K562 (cell line): Measurements from ENCODE around the gene IRF5.
A peak's percentile ranks its signal among the peaks of the same experiment; 100 is the strongest.

ENCODE experiments used
- JUND ChIP-seq, 2 experiments: IDR thresholded peaks; 2 replicates in 1 of 2; 3 replicates in 1 of 2; pipeline ENCODE4 v1.6.1; 2011; ENCODE audit warnings: borderline replicate concordance in 2 of 2, low read depth in 2 of 2, low read length in 2 of 2, improper control_type of control experiment in 1 of 2, missing biosample characterization in 1 of 2, missing genetic modification characterization in 1 of 2, missing genetic modification reagents in 1 of 2
- POLR2A ChIP-seq: fragments of 450-650 bp; conservative IDR thresholded peaks from 2 replicates; pipeline ENCODE4 v1.6.1; 2016
- RBM25 ChIP-seq: fragments of 200-400 bp; formaldehyde crosslinking; IDR thresholded peaks from 2 replicates; pipeline ENCODE4 v1.6.1; 2018; ENCODE audit warnings: low read length, low read depth, moderate library complexity; ENCODE audit not compliant: severe bottlenecking
- TEAD4 ChIP-seq, 2 experiments: sonication (generic) in 1 of 2; formaldehyde crosslinking in 1 of 2; IDR thresholded peaks; 2 replicates each; pipeline versions ENCODE4 v1.6.1 to v1.8.0; 2012 to 2022; ENCODE audit warnings: borderline replicate concordance in 1 of 2, inconsistent platforms in 1 of 2, low read length in 1 of 2, mild to moderate bottlenecking in 1 of 2, missing genetic modification reagents in 1 of 2
- TF ChIP-seq, protein P1 (sequence below), 3 experiments: IDR thresholded peaks in 2 of 3; conservative IDR thresholded peaks in 1 of 3; 2 replicates each; pipeline ENCODE4 v1.5.1; 2011 to 2012; ENCODE audit warnings: low read length in 3 of 3, mild to moderate bottlenecking in 3 of 3, control low read depth in 2 of 3, improper control_type of control experiment in 1 of 3, inconsistent platforms in 1 of 3, low read depth in 1 of 3, mixed read lengths in 1 of 3, moderate library complexity in 1 of 3; ENCODE audit not compliant: insufficient read depth in 2 of 3

DNA sequence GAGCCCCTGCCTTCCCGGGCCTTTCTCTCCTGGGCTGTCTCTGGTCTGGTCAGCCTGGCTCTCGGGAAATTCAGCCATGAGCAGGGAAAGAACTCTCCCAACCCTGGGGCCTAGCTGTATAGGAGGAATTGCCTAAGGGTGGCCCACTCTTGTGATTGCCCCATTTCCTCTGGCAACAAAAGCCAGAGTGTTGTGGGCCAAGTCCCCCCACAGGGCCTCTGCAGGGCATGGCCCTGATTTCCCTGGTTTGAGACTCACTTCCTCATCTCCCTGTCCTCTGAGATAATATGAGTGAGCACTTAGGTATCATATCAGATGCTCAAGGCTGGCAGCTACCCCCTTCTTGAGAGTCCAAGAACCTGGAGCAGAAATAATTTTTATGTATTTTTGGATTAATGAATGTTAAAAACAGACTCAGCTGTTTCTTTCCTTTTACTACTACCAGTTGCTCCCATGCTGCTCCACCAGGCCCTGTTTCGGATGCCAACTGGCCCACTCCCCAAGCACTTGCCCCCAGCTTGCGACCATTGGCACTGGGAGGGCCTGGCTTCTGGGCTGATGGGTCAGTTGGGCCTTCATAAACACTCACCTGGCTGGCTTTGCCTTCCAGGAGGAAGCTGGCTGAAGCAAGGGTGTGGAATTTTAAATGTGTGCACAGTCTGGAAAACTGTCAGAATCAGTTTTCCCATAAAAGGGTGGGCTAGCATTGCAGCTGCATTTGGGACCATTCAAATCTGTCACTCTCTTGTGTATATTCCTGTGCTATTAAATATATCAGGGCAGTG lies 11.4 kb downstream of the IRF5 start:
- TF ChIP-seq JUND (IDR thresholded peaks at IDR 0.05; ENCODE audit: borderline replicate concordance, low read depth, low read length) (no peak), JUND (tag; IDR thresholded peaks at IDR 0.05; ENCODE audit: borderline replicate concordance, low read depth, low read length) (no peak), RBM25 (no peak), POLR2A (peak; percentile 7; the same call in 1 of the 2 replicates), TEAD4 (IDR thresholded peaks at IDR 0.05; ENCODE audit: low read length) (no peak), TEAD4 (CRISPR knock-in tag; IDR thresholded peaks at IDR 0.05; ENCODE audit: borderline replicate concordance) (no peak)
- TF ChIP-seq, protein P1, sequence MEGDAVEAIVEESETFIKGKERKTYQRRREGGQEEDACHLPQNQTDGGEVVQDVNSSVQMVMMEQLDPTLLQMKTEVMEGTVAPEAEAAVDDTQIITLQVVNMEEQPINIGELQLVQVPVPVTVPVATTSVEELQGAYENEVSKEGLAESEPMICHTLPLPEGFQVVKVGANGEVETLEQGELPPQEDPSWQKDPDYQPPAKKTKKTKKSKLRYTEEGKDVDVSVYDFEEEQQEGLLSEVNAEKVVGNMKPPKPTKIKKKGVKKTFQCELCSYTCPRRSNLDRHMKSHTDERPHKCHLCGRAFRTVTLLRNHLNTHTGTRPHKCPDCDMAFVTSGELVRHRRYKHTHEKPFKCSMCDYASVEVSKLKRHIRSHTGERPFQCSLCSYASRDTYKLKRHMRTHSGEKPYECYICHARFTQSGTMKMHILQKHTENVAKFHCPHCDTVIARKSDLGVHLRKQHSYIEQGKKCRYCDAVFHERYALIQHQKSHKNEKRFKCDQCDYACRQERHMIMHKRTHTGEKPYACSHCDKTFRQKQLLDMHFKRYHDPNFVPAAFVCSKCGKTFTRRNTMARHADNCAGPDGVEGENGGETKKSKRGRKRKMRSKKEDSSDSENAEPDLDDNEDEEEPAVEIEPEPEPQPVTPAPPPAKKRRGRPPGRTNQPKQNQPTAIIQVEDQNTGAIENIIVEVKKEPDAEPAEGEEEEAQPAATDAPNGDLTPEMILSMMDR (IDR thresholded peaks at IDR 0.05 in 2 of 3, conservative IDR thresholded peaks at IDR 0.05 in 1 of 3; ENCODE audit: insufficient read depth in 2 of 3, low read depth in 1 of 3, low read length in 3 of 3): no peak
